OCI-LY3 (cell line): ENCODE results near the gene MRTFA.

Experiments used
- H2AFZ ChIP-seq: fragments of 200-600, 300-600 bp; shearing (Covaris generic); 2 replicates; pipeline ENCODE4 v1.6.0; 2014; ENCODE audit warnings: antibody characterized with exemption, low read depth, low read length
- H3K27ac ChIP-seq: fragments of 200-600, 300-600 bp; sonication (generic); 2 replicates; pipeline ENCODE4 v1.5.1; 2014; ENCODE audit warnings: mild to moderate bottlenecking, low read length, moderate library complexity, mixed read lengths
- H3K27me3 ChIP-seq: fragments of 200-600, 300-600 bp; sonication (generic); 2 replicates; pipeline ENCODE4 v1.6.1; 2014; ENCODE audit warnings: low read depth, low read length, mixed read lengths
- H3K36me3 ChIP-seq: fragments of 200-600, 300-600 bp; sonication (generic); replicated peaks from 2 replicates; pipeline ENCODE3; 2014; ENCODE audit warnings: low read depth, low read length, mixed read lengths
- H3K4me1 ChIP-seq: fragments of 300-600, 200-600 bp; sonication (generic); 2 replicates; pipeline ENCODE4 v1.6.1; 2014; ENCODE audit warnings: low read length, mixed read lengths
- H3K4me2 ChIP-seq: fragments of 200-600, 300-600 bp; sonication (generic); 2 replicates; pipeline ENCODE4 v1.6.1; 2014; ENCODE audit warnings: low read length, mixed read lengths
- H3K4me3 ChIP-seq: fragments of 300-600, 200-600 bp; sonication (generic); 2 replicates; pipeline ENCODE4 v1.5.1; 2014; ENCODE audit warnings: antibody characterized with exemption, mild to moderate bottlenecking, low read length, moderate library complexity
- H3K79me2 ChIP-seq: fragments of 300-600, 200-600 bp; shearing (Covaris generic); 2 replicates; pipeline ENCODE4 v1.6.1; 2014; ENCODE audit warnings: mild to moderate bottlenecking, low read length, mixed read lengths
- H3K9ac ChIP-seq: fragments of 300-600, 200-600 bp; shearing (Covaris generic); 2 replicates; pipeline ENCODE4 v1.6.0; 2014; ENCODE audit warnings: mild to moderate bottlenecking, low read length, moderate library complexity
- H3K9me3 ChIP-seq: fragments of 200-600, 300-600 bp; shearing (Covaris generic); 2 replicates; pipeline ENCODE4 v1.6.1; 2014; ENCODE audit warnings: low read length, mixed read lengths; ENCODE audit not compliant: insufficient read depth
- H4K20me1 ChIP-seq: fragments of 200-600, 300-600 bp; sonication (generic); 2 replicates; pipeline ENCODE4 v1.6.1; 2016; ENCODE audit warnings: low read length, mixed read lengths; ENCODE audit not compliant: insufficient read depth
- CTCF ChIP-seq: fragments of 200-600, 300-600 bp; sonication (generic); IDR thresholded peaks from 2 replicates; pipeline ENCODE4 v1.5.1; 2014; ENCODE audit warnings: antibody characterized with exemption, low read length, low read depth
- EZH2phosphoT487 ChIP-seq: fragments of 200-600 bp; shearing (Covaris generic); IDR thresholded peaks from 2 replicates; pipeline ENCODE4 v1.6.1; 2018; ENCODE audit warnings: antibody characterized with exemption, mixed run types, low read depth

The MRTFA gene

DNA sequence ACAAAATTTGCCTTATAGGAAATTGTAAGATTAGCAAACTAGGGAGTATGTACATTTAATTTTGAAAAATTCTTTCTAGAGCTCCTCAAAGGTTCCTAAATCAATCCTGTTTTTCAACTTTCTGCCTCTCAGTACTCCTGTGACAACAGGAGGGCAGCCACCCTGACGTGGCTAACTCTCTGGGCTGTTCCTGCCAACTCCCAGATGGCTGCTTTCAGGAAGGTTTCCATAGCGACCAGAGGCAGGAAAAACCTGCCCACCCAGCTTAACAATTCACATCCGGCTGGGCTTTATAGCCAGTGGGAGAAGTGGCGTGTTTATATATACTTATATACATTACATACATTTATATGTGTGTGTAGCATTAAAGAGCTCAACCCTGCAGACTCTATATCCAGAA is 239.6 kb downstream of the MRTFA start:
- H3K4me2 ChIP-seq, result no peak overlapping the region
- H3K4me1 ChIP-seq, result peaks cover 33% of the 10 kb centered on the region
- H3K27me3 ChIP-seq, result no peaks in the 10 kb centered on the region
- H3K79me2 ChIP-seq, result no peaks in the 10 kb centered on the region
- H3K27ac ChIP-seq, result no peak overlapping the region
- peaks cover 3% of the 10 kb centered on the region; the same call in 1 of the 2 replicates for H4K20me1 ChIP-seq
- peaks cover 10% of the 10 kb centered on the region for H3K36me3 ChIP-seq
- no peak overlapping the region for H2AFZ ChIP-seq
- no peak overlapping the region for H3K9ac ChIP-seq
- TF ChIP-seq CTCF (no peak), EZH2phosphoT487 (no peak)
- no peak overlapping the region for H3K4me3 ChIP-seq
- no peaks in the 10 kb centered on the region for H3K9me3 ChIP-seq

- Histone ChIP-seq H3K9ac (no peak overlapping the region), H3K4me3 (no peak overlapping the region), H3K4me1 (peaks cover 24% of the 10 kb centered on the region), H3K4me2 (no peak overlapping the region), H3K79me2 (no peaks in the 10 kb centered on the region), H3K36me3 (peaks cover under 1% of the 10 kb centered on the region), H3K27ac (no peak overlapping the region), H3K9me3 (no peaks in the 10 kb centered on the region), H3K27me3 (no peaks in the 10 kb centered on the region), H4K20me1 (peaks cover 3% of the 10 kb centered on the region; the same call in 1 of the 2 replicates), H2AFZ (no peak overlapping the region)
- no peak for TF ChIP-seq CTCF
- no peak for TF ChIP-seq EZH2phosphoT487
Measured at GRCh38 chr22:40395607-40396006, 240.9 kb downstream of the MRTFA start.

- peaks cover 14% of the 10 kb centered on the region for H3K4me1 ChIP-seq
- no peak overlapping the region for H3K4me2 ChIP-seq
- H2AFZ ChIP-seq, result no peak overlapping the region
- H3K36me3 ChIP-seq, result no peaks in the 10 kb centered on the region
- TF ChIP-seq CTCF (no peak), EZH2phosphoT487 (no peak)
- no peaks in the 10 kb centered on the region for H3K79me2 ChIP-seq
- peaks cover 3% of the 10 kb centered on the region; the same call in 1 of the 2 replicates for H4K20me1 ChIP-seq
- H3K4me3 ChIP-seq, result no peak overlapping the region
- H3K9ac ChIP-seq, result no peak overlapping the region
- no peaks in the 10 kb centered on the region for H3K9me3 ChIP-seq
- H3K27ac ChIP-seq, result no peak overlapping the region
- no peaks in the 10 kb centered on the region for H3K27me3 ChIP-seq
Measured at GRCh38 chr22:40394607-40395006, 241.9 kb downstream of the MRTFA start.

DNA sequence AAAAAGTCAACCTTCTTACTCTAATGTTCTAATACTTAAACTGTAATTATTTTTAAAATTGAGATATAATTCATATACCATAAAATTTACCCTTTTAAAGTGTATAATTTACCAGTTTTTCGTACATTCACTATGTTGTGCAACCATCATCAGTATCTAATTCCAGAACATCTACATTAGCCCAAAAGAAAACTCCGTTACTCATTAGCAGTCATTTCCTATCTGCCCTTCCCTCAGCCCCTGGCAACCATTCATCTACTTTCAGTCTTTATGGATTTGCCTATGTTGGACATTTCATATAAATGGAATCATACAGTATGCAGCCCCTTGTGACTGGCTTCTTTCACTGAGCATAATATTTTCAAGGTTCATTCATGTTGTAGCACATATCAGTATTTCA is 243.9 kb downstream of the MRTFA start:
- no peaks in the 10 kb centered on the region for H4K20me1 ChIP-seq
- H2AFZ ChIP-seq, result no peak overlapping the region
- H3K4me1 ChIP-seq, result 0 out of 2 replicates have a peak, but pooled peaks cover 2% of the 10 kb centered on the region
- H3K9me3 ChIP-seq, result no peaks in the 10 kb centered on the region
- H3K4me3 ChIP-seq, result no peak overlapping the region
- H3K9ac ChIP-seq, result no peak overlapping the region
- TF ChIP-seq CTCF (no peak), EZH2phosphoT487 (no peak)
- H3K27ac ChIP-seq, result no peak overlapping the region
- H3K79me2 ChIP-seq, result no peaks in the 10 kb centered on the region
- no peaks in the 10 kb centered on the region for H3K36me3 ChIP-seq
- H3K27me3 ChIP-seq, result no peaks in the 10 kb centered on the region
- no peak overlapping the region for H3K4me2 ChIP-seq
